ENCODE data around the gene L3MBTL3.
A peak's percentile ranks its signal among the peaks of the same experiment; 100 is the strongest.

Gene L3MBTL3

GRCh38 chr6:129992881-129993280 lies 25.5 kb upstream of the L3MBTL3 start:
- no peak overlapping the region for H3K27ac ChIP-seq
- TF ChIP-seq CTCF (conservative IDR thresholded peaks at IDR 0.05), result no peak

- no peak for TF ChIP-seq CTCF (conservative IDR thresholded peaks at IDR 0.05)
- H3K27ac ChIP-seq, result no peak overlapping the region
Observed at GRCh38 chr6:129994410-129994809, 24.0 kb upstream of the L3MBTL3 start.

- no peak overlapping the region for H3K27ac ChIP-seq
- no peak for TF ChIP-seq CTCF (conservative IDR thresholded peaks at IDR 0.05)
Observed at GRCh38 chr6:129996387-129996786, 22.0 kb upstream of the L3MBTL3 start.

- TF ChIP-seq CTCF (conservative IDR thresholded peaks at IDR 0.05), result no peak
- H3K27ac ChIP-seq, result no peak overlapping the region
Observed at GRCh38 chr6:130000526-130001421, 17.6 kb upstream of the L3MBTL3 start.

GRCh38 chr6:130008236-130008873 lies 10.0 kb upstream of the L3MBTL3 start:
- TF ChIP-seq CTCF (conservative IDR thresholded peaks at IDR 0.05), result no peak
- H3K27ac ChIP-seq, result peak overlapping the region; percentile 64

- no peak for TF ChIP-seq CTCF (conservative IDR thresholded peaks at IDR 0.05)
- H3K27ac ChIP-seq, result no peak overlapping the region
Observed at GRCh38 chr6:130009146-130009545, 9.2 kb upstream of the L3MBTL3 start.

GRCh38 chr6:130010387-130010786 lies 8.0 kb upstream of the L3MBTL3 start:
- H3K27ac ChIP-seq, result no peak overlapping the region
- TF ChIP-seq CTCF (conservative IDR thresholded peaks at IDR 0.05), result no peak
